Measurements from ENCODE around the gene TMEM243.

DNA sequence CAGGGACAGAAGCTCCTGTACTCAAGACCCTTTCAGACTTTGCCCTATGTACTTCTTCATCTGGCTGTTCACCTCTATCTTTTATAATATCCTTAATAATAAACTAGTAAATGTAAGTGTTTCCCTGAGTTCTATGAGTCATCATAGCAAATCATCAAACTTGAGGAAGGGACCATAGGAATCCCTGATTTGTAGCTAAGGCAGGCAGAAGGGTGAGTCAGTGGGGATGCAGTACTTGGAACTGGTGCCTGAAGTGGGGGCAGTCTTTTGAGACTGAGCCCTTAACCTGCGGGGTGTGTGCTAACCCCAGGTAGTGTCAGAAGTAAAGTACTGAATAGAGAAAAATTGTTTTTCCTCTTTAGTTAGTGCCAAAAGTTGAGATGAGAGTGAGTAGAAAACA, 6.2 kb upstream of the TMEM243 start:
- TF ChIP-seq, protein P1, sequence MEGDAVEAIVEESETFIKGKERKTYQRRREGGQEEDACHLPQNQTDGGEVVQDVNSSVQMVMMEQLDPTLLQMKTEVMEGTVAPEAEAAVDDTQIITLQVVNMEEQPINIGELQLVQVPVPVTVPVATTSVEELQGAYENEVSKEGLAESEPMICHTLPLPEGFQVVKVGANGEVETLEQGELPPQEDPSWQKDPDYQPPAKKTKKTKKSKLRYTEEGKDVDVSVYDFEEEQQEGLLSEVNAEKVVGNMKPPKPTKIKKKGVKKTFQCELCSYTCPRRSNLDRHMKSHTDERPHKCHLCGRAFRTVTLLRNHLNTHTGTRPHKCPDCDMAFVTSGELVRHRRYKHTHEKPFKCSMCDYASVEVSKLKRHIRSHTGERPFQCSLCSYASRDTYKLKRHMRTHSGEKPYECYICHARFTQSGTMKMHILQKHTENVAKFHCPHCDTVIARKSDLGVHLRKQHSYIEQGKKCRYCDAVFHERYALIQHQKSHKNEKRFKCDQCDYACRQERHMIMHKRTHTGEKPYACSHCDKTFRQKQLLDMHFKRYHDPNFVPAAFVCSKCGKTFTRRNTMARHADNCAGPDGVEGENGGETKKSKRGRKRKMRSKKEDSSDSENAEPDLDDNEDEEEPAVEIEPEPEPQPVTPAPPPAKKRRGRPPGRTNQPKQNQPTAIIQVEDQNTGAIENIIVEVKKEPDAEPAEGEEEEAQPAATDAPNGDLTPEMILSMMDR (conservative IDR thresholded peaks at IDR 0.05; ENCODE audit: low read depth, low read length): no peak
- TF ChIP-seq MAZ (IDR thresholded peaks at IDR 0.05; ENCODE audit: borderline replicate concordance, low read depth, low read length) (no peak), POLR2A (IDR thresholded peaks at IDR 0.05; ENCODE audit: low read depth, low read length) (no peak), RCOR1 (IDR thresholded peaks at IDR 0.05; ENCODE audit: insufficient replicate concordance, low read length) (no peak), SMC3 (IDR thresholded peaks at IDR 0.05; ENCODE audit: low read depth, low read length) (no peak), CEBPB (IDR thresholded peaks at IDR 0.05; ENCODE audit: low read depth, low read length) (no peak), RAD21 (IDR thresholded peaks at IDR 0.05; ENCODE audit: low read length) (no peak), MAFK (IDR thresholded peaks at IDR 0.05; ENCODE audit: low read depth, low read length) (no peak), RFX5 (IDR thresholded peaks at IDR 0.05; ENCODE audit: low read depth, low read length) (no peak), MXI1 (IDR thresholded peaks at IDR 0.05; ENCODE audit: borderline replicate concordance, low read depth, low read length) (no peak)
- TF ChIP-seq, protein P2, sequence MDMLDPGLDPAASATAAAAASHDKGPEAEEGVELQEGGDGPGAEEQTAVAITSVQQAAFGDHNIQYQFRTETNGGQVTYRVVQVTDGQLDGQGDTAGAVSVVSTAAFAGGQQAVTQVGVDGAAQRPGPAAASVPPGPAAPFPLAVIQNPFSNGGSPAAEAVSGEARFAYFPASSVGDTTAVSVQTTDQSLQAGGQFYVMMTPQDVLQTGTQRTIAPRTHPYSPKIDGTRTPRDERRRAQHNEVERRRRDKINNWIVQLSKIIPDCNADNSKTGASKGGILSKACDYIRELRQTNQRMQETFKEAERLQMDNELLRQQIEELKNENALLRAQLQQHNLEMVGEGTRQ (IDR thresholded peaks at IDR 0.05; ENCODE audit: low read depth, low read length): no peak

All from IMR-90 (cell line).